Tibial nerve (tissue), 4 donors: ENCODE measurements around the gene FYCO1. TPM values are rescaled to one million over a fixed set of nuclear protein-coding genes. Genes with fewer than 3 reads are reported as not detected.

Source experiments
- DNase-seq, 2 donors: peaks; one replicate each; pipeline ENCODE4 v3.0.0-alpha.2; 2019; ENCODE audit warnings: low spot score in 2 of 2
- H3K27ac ChIP-seq, 4 donors: fragments of 200-600 bp; sonication (generic) in 3 of 4; one replicate each; pipeline ENCODE4 v1.5.1; 2017 to 2019; ENCODE audit warnings: mild to moderate bottlenecking in 1 of 4
- H3K27me3 ChIP-seq, 2 donors: fragments of 200-600 bp; sonication (generic) in 1 of 2; one replicate each; pipeline versions ENCODE4 v1.5.1 to v1.6.0; 2017 to 2019
- H3K36me3 ChIP-seq, 3 donors: fragments of 200-600 bp; sonication (generic); one replicate each; pipeline ENCODE4 v1.5.1; 2018 to 2019
- H3K4me1 ChIP-seq, 4 donors: fragments of 200-600 bp; sonication (generic) in 3 of 4; one replicate each; pipeline ENCODE4 v1.5.1; 2017 to 2019
- H3K4me3 ChIP-seq, 4 donors: fragments of 200-600 bp; sonication (generic) in 3 of 4; one replicate each; pipeline ENCODE4 v1.5.1; 2017 to 2019; ENCODE audit warnings: mild to moderate bottlenecking in 1 of 4, moderate library complexity in 1 of 4
- H3K9me3 ChIP-seq, 4 donors: fragments of 200-600 bp; sonication (generic) in 3 of 4; one replicate each; pipeline ENCODE4 v1.5.1; 2017 to 2019
- CTCF ChIP-seq, 5 experiments: fragments of 200-600 bp in 3 of 5; fragments of 450-650 bp in 2 of 5; sonication (generic) in 3 of 5; IDR thresholded peaks; one replicate each; pipeline ENCODE4 v1.5.1; 2016 to 2019; ENCODE audit warnings: antibody characterized with exemption in 5 of 5, mild to moderate bottlenecking in 3 of 5, moderate library complexity in 2 of 5
- EP300 ChIP-seq, 2 donors: sonication (generic); formaldehyde crosslinking; IDR thresholded peaks; one replicate each; pipeline ENCODE4 v1.6.1; 2017; ENCODE audit warnings: antibody characterized with exemption in 2 of 2, mild to moderate bottlenecking in 1 of 2
- POLR2A ChIP-seq, 2 donors: fragments of 450-650 bp; IDR thresholded peaks; one replicate each; pipeline ENCODE4 v1.6.1; 2017; ENCODE audit warnings: antibody characterized with exemption in 2 of 2, mild to moderate bottlenecking in 2 of 2, moderate library complexity in 2 of 2
- WGBS, 2 donors: methylation state at CpG; one replicate each; pipeline ENCODE4 v1.1.5; 2018; 5-methylcytosine and 5-hydroxymethylcytosine counted together
- total RNA-seq, 4 donors: library from RNA; depleted of rRNA; stranded (reverse); fragments of >200 nt; gene quantifications; one replicate each; pipeline ENCODE4 v1.1.0, GENCODE V29; 2016

Gene FYCO1
- total RNA-seq, 4 donors from 2014 or later, result 61.7 to 85.2 (median 67.9) TPM

GRCh38 chr3:45958321-45958791, 37.3 kb downstream of the FYCO1 start:
- no peak for TF ChIP-seq EP300 (IDR thresholded peaks at IDR 0.05)
- TF ChIP-seq CTCF (IDR thresholded peaks at IDR 0.05), result no peak
- TF ChIP-seq POLR2A (IDR thresholded peaks at IDR 0.05), result no peak
- H3K9me3 ChIP-seq, result no peaks in the 10 kb centered on the region
- no peak overlapping the region for H3K27ac ChIP-seq
- peaks cover 10 to 99% (median 44%) of the 10 kb centered on the region in 3 donors for H3K36me3 ChIP-seq
- H3K4me1 ChIP-seq, result no peaks in the 10 kb centered on the region
- WGBS, 2 donors, result 95 to 98% methylated on average over 6 of the region's 6 CpGs
- H3K4me3 ChIP-seq, result no peak overlapping the region
- DNase-seq, result no peak
- no peaks in the 10 kb centered on the region for H3K27me3 ChIP-seq

GRCh38 chr3:45957586-45957985, 38.0 kb downstream of the FYCO1 start:
- Histone ChIP-seq H3K27ac (no peak overlapping the region), H3K4me1 (no peaks in the 10 kb centered on the region), H3K9me3 (no peaks in the 10 kb centered on the region), H3K36me3 (peaks cover 10 to 99% (median 44%) of the 10 kb centered on the region in 3 donors), H3K27me3 (no peaks in the 10 kb centered on the region), H3K4me3 (no peak overlapping the region)
- TF ChIP-seq CTCF (IDR thresholded peaks at IDR 0.05) (no peak), EP300 (IDR thresholded peaks at IDR 0.05) (no peak), POLR2A (IDR thresholded peaks at IDR 0.05) (no peak)
- 51 to 55% methylated on average over 5 of the region's 5 CpGs for WGBS, 2 donors
- no peak for DNase-seq

GRCh38 chr3:45955706-45956105, 39.9 kb downstream of the FYCO1 start:
- DNase-seq, result no peak

GRCh38 chr3:45955017-45955647, 40.5 kb downstream of the FYCO1 start:
- Histone ChIP-seq H3K4me1 (no peaks in the 10 kb centered on the region), H3K9me3 (no peaks in the 10 kb centered on the region), H3K36me3 (peaks cover 13 to 99% (median 33%) of the 10 kb centered on the region in 3 donors), H3K27ac (no peak overlapping the region), H3K27me3 (no peaks in the 10 kb centered on the region), H3K4me3 (no peak overlapping the region)
- DNase-seq, result no peak
- 83 to 86% methylated on average over 11 of the region's 11 CpGs for WGBS, 2 donors
- TF ChIP-seq POLR2A (IDR thresholded peaks at IDR 0.05), result no peak
- TF ChIP-seq EP300 (IDR thresholded peaks at IDR 0.05), result no peak
- no peak for TF ChIP-seq CTCF (IDR thresholded peaks at IDR 0.05)

More at GRCh38 chr3:45955706-45956105, 39.9 kb downstream of the FYCO1 start:
- H3K27me3 ChIP-seq, result no peaks in the 10 kb centered on the region
- WGBS, 2 donors, result 94 to 98% methylated on average over 4 of the region's 4 CpGs
- no peaks in the 10 kb centered on the region for H3K9me3 ChIP-seq
- H3K4me3 ChIP-seq, result no peak overlapping the region
- no peak overlapping the region for H3K27ac ChIP-seq
- no peaks in the 10 kb centered on the region for H3K4me1 ChIP-seq
- peaks cover 13 to 99% (median 39%) of the 10 kb centered on the region in 3 donors for H3K36me3 ChIP-seq
- no peak for TF ChIP-seq CTCF (IDR thresholded peaks at IDR 0.05)
- TF ChIP-seq EP300 (IDR thresholded peaks at IDR 0.05), result no peak
- no peak for TF ChIP-seq POLR2A (IDR thresholded peaks at IDR 0.05)

GRCh38 chr3:45954306-45954705, 41.3 kb downstream of the FYCO1 start:
- H3K4me1 ChIP-seq, result no peaks in the 10 kb centered on the region
- no peak for TF ChIP-seq POLR2A (IDR thresholded peaks at IDR 0.05)
- TF ChIP-seq EP300 (IDR thresholded peaks at IDR 0.05), result no peak
- TF ChIP-seq CTCF (IDR thresholded peaks at IDR 0.05), result no peak
- no peaks in the 10 kb centered on the region for H3K27me3 ChIP-seq
- H3K9me3 ChIP-seq, result no peaks in the 10 kb centered on the region
- WGBS, 2 donors, result 87 to 90% methylated on average over 2 to 3 of the region's 3 CpGs
- H3K27ac ChIP-seq, result no peak overlapping the region
- H3K4me3 ChIP-seq, result no peak overlapping the region
- peaks cover 13 to 99% (median 35%) of the 10 kb centered on the region in 3 donors for H3K36me3 ChIP-seq
- DNase-seq, result no peak
